GM21423 (cell line): ENCODE data around the gene MAGEA9B.
"Not testable (repeated sequence)": the region's sequence is repeated elsewhere in the genome, so short reads cannot be mapped to it uniquely, and the experiment has no call there.

Source experiments
- ATAC-seq: cut with Tn5 transposase; IDR thresholded peaks from one replicate; pipeline ENCODE4 v1.9.1; 2021; ENCODE audit warnings: mild to moderate bottlenecking, moderate library complexity; ENCODE audit not compliant: unreplicated experiment

MAGEA9B gene, protein sequence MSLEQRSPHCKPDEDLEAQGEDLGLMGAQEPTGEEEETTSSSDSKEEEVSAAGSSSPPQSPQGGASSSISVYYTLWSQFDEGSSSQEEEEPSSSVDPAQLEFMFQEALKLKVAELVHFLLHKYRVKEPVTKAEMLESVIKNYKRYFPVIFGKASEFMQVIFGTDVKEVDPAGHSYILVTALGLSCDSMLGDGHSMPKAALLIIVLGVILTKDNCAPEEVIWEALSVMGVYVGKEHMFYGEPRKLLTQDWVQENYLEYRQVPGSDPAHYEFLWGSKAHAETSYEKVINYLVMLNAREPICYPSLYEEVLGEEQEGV

GRCh38 chrX:149587359-149587758, at the start of gene MAGEA9B:
MAGEA9B (minus strand) TSS chrX:149587459; CDS start chrX:149583179, 4,280 bp downstream.
- not testable (repeated sequence) for ATAC-seq

DNA sequence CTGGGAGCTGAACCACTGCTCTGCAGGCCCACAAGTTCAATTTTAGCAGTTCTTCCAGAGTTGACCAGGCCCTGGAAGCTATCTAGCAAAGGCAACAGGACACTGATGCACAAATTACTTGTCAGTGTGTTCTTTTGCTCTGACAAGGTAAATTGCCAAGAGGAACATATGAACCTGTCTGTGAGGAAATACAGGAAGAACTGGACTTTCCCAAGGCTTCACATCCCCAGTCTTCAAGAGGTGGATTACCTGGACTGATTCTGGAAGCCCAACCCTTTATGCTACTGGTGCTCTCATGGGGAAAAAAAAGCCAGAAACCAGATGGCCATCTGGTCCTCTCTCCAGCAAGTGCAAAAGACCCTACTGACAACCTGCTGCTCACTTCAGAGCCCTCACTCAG, 46.3 kb upstream of the MAGEA9B start:
- no peak for ATAC-seq

GRCh38 chrX:149631234-149632165, 44.2 kb upstream of the MAGEA9B start, which contains the start of gene TMEM185A:
TMEM185A (minus strand) TSS chrX:149631792; CDS start chrX:149631580, 212 bp downstream.
- peak; percentile 92 for ATAC-seq

DNA sequence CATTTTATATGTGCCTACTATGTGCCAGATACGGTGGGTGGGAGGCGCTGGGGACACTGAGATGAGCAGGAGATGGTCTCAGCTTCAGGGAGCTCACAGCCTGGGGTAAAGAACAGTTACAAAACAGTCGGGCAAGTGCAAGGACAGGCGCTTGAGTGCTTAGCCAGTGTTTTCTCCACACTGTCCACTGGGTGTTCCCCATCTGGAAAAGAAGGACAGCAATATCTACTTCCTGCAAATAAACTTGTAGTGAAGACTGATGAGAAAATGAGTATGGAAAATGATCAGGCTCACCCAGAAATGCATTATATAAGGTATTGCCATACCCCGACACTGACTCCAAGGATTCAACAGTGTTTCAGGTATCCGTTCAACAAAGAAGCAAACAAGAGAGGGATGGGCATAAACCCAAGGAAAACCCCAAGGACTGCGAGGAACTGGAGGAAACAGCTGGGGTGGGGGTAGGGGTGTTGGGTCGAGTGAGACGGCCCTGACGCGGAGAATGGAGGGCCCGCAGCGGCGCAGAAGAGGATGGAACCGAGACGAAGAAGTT, 43.5 kb upstream of the MAGEA9B start:
- ATAC-seq, result no peak

- no peak for ATAC-seq
These were observed 42.6 kb upstream of the MAGEA9B start for GRCh38 chrX:149629730-149630387.

GRCh38 chrX:149628768-149629167, 41.5 kb upstream of the MAGEA9B start:
- no peak for ATAC-seq

DNA sequence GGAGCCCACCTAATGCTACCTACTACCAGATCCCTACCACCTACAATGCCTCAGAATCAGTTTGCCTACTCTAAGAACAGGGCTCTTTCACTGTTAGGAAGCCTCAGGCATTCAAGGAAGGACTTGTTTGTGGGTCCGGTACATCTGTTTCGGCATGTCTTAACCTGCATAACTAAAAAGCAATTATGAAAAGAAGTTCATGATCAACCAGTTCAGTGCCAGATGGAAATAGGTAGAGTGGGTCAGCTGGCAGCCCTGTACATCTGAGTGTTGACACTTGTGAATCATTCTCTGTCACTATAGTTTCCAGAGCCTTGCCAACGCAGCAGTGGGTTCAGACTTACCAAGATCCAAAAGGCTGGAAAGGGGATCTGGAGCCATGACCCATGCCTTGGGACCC, 41.0 kb upstream of the MAGEA9B start:
- no peak for ATAC-seq

DNA sequence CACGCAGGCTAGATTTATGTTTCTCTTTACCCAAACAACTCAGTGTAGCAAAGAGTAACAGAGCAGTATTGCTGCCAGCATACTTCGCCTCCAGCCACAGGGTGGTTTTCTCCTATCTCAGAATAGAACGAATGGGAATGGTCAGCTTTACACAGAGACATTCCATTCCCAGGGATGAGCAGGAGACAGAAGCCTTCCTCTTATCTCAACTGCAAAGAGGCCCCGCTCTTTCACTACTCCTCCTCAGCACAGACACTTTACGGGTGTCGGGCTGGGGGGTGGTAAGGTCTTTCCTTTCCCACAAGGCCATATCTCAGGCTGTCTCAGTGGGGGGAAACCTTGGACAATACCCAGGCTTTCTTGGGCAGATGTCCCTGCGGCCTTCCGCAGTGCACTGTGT, 39.6 kb upstream of the MAGEA9B start:
- ATAC-seq, result not testable (repeated sequence)

- ATAC-seq, result not testable (repeated sequence)
These were observed 32.4 kb upstream of the MAGEA9B start for GRCh38 chrX:149619662-149620061.

GRCh38 chrX:149618871-149619270, 31.6 kb upstream of the MAGEA9B start:
- no peak for ATAC-seq

DNA sequence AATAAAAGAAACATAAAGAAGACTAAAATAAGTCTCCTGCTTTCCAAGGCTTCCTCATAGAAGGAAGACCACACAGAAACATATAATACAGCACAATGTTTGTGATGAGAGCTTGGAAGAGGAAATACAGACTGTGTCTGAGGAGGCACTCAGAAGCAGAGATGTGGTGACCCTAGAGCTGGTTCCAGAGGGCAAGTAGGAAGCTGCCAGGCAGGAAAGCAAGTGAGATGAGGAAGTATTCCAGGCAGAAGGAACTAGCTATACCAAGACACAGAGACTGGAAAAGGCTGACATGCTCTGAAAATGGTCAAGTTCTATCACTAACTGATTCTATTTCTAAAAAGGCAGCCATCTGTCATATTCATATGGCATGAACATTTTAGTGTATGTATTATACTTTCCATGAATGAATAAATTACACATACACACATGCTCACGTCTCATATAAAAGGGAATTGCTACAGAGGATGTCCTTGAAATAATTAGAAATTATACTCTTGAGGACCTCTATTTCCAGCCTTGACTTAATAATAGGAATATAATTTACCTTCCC, 24.4 kb upstream of the MAGEA9B start:
- no peak for ATAC-seq

- ATAC-seq, result no peak
These were observed 23.3 kb upstream of the MAGEA9B start for GRCh38 chrX:149610511-149610910.

- ATAC-seq, result no peak
These were observed 20.4 kb upstream of the MAGEA9B start for GRCh38 chrX:149607699-149608098.

DNA sequence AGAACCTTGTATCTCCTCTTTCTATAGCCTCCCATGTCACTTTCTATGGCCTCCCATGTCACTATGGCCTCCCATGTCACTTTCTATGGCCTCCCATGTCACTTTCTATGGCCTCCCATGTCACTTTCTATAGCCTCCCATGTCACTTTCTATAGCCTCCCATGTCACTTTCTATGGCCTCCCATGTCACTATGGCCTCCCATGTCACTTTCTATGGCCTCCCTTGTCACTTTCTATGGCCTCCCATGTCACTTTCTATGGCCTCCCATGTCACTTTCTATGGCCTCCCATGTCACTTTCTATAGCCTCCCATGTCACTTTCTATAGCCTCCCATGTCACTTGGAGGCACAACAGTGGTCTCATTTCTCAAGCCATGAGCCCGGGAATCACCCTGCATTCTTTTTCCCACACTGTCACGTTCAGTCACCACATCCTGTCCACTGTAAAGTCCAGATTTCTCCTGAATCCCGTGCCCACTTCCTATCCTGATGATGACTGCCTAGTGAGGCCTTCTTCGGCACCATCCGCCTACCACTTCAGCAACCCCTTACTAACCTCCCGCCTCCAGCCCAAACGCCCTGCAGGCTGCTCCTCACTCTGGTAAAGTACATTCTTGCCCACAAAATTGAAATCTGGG, 18.1 kb upstream of the MAGEA9B start:
- not testable (repeated sequence) for ATAC-seq

GRCh38 chrX:149598603-149599002, 11.3 kb upstream of the MAGEA9B start:
- not testable (repeated sequence) for ATAC-seq

GRCh38 chrX:149595943-149596342, 8.7 kb upstream of the MAGEA9B start:
- not testable (repeated sequence) for ATAC-seq

DNA sequence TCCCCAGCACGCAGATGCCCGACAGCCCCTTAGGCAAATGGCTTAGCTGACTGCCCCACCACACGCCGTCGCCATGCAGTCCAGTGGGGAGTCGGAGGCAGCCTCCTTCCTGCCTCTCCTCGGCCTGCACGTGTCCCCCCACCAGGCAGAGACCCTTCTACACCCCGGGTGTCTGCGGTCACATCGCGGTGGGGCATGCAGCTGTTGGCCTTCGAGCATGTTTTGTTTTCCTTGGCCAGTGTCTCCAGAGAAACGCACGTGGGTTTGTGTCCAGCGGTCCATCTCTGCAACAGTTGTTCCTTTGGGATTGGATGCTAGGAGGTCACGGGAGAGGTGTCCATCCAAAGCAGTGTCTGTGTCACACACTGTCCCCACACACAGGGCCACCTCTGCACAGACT, 8.0 kb upstream of the MAGEA9B start, which contains the start of gene HSFX2:
Gene HSFX2 (minus strand): TSS at position 101 of the 400 bp plus-strand sequence. CDS start 614 bp downstream, outside the sequence.
- ATAC-seq, result not testable (repeated sequence)

DNA sequence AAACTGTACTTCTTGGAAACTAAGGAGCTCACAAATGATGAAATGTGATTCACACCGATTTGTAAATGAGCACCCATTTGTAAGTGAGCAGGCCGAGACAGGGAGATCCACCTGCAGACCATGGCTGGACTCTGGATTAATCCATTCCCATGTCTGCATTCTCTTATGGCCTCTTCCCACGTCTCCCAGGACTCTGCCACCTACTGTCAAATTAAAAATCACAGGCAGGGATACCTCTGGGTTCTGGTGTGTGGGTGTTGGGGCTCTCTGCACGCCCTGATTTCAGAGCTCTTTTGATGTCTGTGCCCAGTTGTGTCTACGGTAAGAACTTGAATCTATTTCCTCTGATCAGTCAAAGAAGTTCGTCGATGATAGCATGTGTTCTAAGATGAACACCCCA, 3.7 kb upstream of the MAGEA9B start:
- not testable (repeated sequence) for ATAC-seq

GRCh38 chrX:149585631-149586030, 1.6 kb downstream of the MAGEA9B start:
- ATAC-seq, result not testable (repeated sequence)

GRCh38 chrX:149573456-149573855, 13.8 kb downstream of the MAGEA9B start:
- ATAC-seq, result peak; percentile 100
